ENCODE results near the gene DHX34.

- TF ChIP-seq CTCF (conservative IDR thresholded peaks at IDR 0.05 in 1 of 2, IDR thresholded peaks at IDR 0.05 in 1 of 2; ENCODE audit: low read depth in 1 of 2, low read length in 2 of 2): no peak
- TF ChIP-seq EZH2 (IDR thresholded peaks at IDR 0.05; ENCODE audit: low read length, missing control alignments): no peak
These were observed 56.1 kb downstream of the DHX34 start for GRCh38 chr19:47405197-47405550.

Data from fibroblast of lung (primary cell).